Progenitor cell of endocrine pancreas (in vitro differentiated cells): Measurements from ENCODE around the gene HS2ST1. TPM values are rescaled to one million over a fixed set of nuclear protein-coding genes. Genes with fewer than 3 reads are reported as not detected.

ENCODE experiments used
- DNase-seq: peaks from one replicate; pipeline ENCODE4 v3.0.0; 2021; ENCODE audit warnings: low spot score; ENCODE audit not compliant: unreplicated experiment
- H3K27ac Mint-ChIP-seq: 2 replicates; pipeline ENCODE4 v1.8.0; 2021; ENCODE audit warnings: mild to moderate bottlenecking, moderate library complexity, mixed read lengths
- H3K27me3 Mint-ChIP-seq: 2 replicates; pipeline ENCODE4 v1.8.0; 2021; ENCODE audit warnings: mixed read lengths
- H3K36me3 Mint-ChIP-seq: 2 replicates; pipeline ENCODE4 v1.8.0; 2022; ENCODE audit warnings: mixed read lengths; ENCODE audit not compliant: insufficient read depth
- H3K4me1 Mint-ChIP-seq: 2 replicates; pipeline ENCODE4 v1.8.0; 2021; ENCODE audit warnings: low read depth, mixed read lengths
- H3K4me3 Mint-ChIP-seq: 2 replicates; pipeline ENCODE4 v1.8.0; 2021; ENCODE audit warnings: low read depth, mild to moderate bottlenecking, moderate library complexity, mixed read lengths
- H3K9me3 Mint-ChIP-seq: 2 replicates; pipeline ENCODE4 v1.8.0; 2021; ENCODE audit warnings: low read depth, mixed read lengths
- total RNA-seq: library from RNA; stranded (reverse); gene quantifications from 2 replicates; pipeline ENCODE4 v1.2.1, GENCODE V29; 2021
- TF ChIP-seq, protein P1 (sequence below): fragments of 200-600 bp; sonication (generic); IDR thresholded peaks from one replicate; pipeline ENCODE4 v1.5.0; 2021; ENCODE audit warnings: antibody characterized with exemption, mild to moderate bottlenecking; ENCODE audit not compliant: unreplicated experiment

The HS2ST1 gene
- total RNA-seq, 1 donor from 2014 or later, result 41.4 TPM

DNA sequence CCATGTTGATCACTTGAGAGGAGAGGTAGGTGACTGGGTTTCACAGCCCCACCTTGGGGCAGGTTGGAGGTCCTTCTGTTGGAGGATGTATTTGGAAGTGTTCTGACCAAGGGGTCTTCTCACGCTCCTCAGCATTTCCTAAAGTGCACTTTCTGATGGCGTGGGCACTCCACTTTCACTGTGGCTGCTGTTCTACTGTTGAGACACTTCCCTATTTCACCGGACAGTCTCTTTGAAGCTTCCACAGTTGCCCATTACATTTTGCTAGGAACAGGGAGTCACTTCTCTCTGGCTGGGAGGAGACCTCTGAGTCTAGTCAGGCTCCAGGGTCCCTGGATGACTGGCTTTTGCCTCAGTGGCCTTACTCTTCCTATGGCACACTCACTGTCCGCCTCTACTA, 234.2 kb downstream of the HS2ST1 start:
- Mint-ChIP-seq H3K4me1 (peaks cover 9% of the 10 kb centered on the region), H3K27ac (no peak overlapping the region), H3K36me3 (no peaks in the 10 kb centered on the region), H3K27me3 (peaks cover 55% of the 10 kb centered on the region), H3K9me3 (peaks cover 3% of the 10 kb centered on the region), H3K4me3 (no peak overlapping the region)
- TF ChIP-seq, protein P1, sequence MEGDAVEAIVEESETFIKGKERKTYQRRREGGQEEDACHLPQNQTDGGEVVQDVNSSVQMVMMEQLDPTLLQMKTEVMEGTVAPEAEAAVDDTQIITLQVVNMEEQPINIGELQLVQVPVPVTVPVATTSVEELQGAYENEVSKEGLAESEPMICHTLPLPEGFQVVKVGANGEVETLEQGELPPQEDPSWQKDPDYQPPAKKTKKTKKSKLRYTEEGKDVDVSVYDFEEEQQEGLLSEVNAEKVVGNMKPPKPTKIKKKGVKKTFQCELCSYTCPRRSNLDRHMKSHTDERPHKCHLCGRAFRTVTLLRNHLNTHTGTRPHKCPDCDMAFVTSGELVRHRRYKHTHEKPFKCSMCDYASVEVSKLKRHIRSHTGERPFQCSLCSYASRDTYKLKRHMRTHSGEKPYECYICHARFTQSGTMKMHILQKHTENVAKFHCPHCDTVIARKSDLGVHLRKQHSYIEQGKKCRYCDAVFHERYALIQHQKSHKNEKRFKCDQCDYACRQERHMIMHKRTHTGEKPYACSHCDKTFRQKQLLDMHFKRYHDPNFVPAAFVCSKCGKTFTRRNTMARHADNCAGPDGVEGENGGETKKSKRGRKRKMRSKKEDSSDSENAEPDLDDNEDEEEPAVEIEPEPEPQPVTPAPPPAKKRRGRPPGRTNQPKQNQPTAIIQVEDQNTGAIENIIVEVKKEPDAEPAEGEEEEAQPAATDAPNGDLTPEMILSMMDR, result no peak
- no peak for DNase-seq

DNA sequence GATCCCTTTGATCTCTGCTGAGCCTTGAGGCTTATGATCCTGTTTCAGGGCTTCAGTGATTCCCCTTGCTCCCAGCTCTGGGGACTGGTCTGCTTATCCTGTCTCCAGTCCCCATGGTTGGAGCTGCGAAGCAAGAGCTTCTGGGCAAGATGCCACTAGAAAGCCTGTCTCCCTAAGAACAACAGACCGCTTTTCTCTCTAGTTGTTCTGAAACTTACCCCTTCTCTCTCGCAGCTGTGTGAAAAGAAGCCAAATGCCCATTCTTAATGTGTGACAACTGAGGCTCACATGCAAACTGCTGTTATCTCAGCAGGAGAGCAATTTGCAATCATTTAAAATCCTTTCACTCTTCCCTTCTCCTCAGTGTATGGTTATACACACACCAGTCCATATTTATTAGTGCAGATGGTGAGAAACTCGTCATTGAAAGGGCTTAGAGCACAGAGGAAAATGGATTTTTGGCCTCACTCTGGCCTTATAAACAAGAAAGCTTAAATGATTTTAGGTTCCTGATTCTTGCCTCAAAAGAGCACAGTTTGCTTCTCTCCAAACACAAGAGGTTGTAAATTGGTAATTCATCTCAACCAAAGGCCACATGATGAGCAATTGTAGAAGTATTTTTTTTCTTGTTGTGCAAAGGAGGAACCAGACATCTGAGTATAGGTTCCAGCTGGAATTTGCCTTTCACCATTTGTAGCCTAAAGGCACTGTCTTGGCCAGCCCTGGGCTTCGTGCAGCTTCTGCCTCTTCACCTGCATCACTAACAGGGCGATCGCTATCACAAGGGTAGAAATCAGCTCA, 235.0 kb downstream of the HS2ST1 start:
- TF ChIP-seq, protein P1, result no peak
- Mint-ChIP-seq H3K27ac (no peak overlapping the region), H3K4me3 (no peak overlapping the region), H3K36me3 (no peaks in the 10 kb centered on the region), H3K9me3 (peaks cover 3% of the 10 kb centered on the region), H3K4me1 (peaks cover 13% of the 10 kb centered on the region), H3K27me3 (peaks cover 60% of the 10 kb centered on the region)
- no peak for DNase-seq

- H3K4me3 Mint-ChIP-seq, result no peak overlapping the region
- peaks cover 3% of the 10 kb centered on the region for H3K9me3 Mint-ChIP-seq
- no peaks in the 10 kb centered on the region for H3K36me3 Mint-ChIP-seq
- H3K4me1 Mint-ChIP-seq, result peaks cover 19% of the 10 kb centered on the region
- DNase-seq, result no peak
- TF ChIP-seq, protein P1, result no peak
- H3K27ac Mint-ChIP-seq, result no peak overlapping the region
- H3K27me3 Mint-ChIP-seq, result peaks cover 60% of the 10 kb centered on the region
Observed at GRCh38 chr1:87150143-87150542, 235.7 kb downstream of the HS2ST1 start.

DNA sequence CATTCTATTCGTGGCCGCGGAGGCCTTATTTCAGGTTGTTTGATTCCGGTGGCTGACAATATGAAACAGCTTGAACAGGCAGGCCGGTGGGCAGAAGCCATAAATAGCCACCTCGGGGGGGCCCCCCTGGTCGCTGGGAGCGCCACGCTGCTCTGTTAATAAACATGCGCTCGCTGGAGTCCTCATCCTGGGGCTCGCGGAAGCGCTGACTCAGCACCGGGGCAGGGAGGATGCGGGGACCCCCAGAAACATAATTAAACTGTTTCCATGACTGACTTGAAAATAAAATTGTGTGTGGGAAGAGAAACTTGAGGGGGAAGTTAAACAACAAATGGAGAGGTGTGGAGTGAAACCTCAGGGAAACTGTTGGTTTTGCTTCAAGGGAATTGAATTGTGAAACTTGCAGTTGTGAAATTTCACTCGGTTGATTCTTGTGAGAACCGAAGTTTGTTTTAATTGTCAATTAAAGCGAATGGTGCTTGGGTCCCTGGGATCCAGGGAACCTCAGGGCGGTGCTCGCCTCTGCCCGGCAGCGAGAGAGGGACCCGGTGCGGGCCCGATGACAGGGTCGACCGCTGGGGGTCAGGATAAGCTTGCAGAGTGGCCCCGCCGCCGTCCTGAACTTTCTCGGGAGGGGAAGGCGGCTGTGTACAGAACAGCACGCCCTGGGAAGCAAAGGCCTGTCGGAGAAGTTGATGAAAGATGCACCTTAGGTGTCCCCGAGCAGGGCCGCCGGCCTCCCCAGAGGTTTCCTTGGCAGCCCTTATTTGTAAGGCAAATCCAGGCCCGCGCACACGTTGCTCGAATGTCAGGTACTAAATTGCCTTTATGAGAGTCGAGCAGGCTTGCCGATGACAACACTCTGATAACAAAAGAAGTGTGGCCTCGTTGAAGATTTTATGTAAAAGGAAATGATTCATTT, 237.3 kb downstream of the HS2ST1 start:
- Mint-ChIP-seq H3K4me3 (peak overlapping the region; percentile 45), H3K4me1 (peaks cover 24% of the 10 kb centered on the region), H3K27me3 (peaks cover 54% of the 10 kb centered on the region), H3K9me3 (no peaks in the 10 kb centered on the region), H3K36me3 (no peaks in the 10 kb centered on the region), H3K27ac (no peak overlapping the region)
- TF ChIP-seq, protein P1, result peak; percentile 75
- DNase-seq, result peak; percentile 53

- no peaks in the 10 kb centered on the region for H3K9me3 Mint-ChIP-seq
Observed at GRCh38 chr1:87154384-87154783, 239.9 kb downstream of the HS2ST1 start.

More at GRCh38 chr1:87154384-87154783, 239.9 kb downstream of the HS2ST1 start:
- Mint-ChIP-seq H3K4me3 (no peak overlapping the region), H3K27me3 (peaks cover 31% of the 10 kb centered on the region), H3K27ac (no peak overlapping the region), H3K36me3 (no peaks in the 10 kb centered on the region), H3K4me1 (peaks cover 24% of the 10 kb centered on the region)
- TF ChIP-seq, protein P1, result no peak
- DNase-seq, result no peak
